NCI-H748 treated with DMSO at 0.1 percent for 48 hours (cell line): ENCODE results near the gene SLC25A36.

Experiments
- DNase-seq: peaks from one replicate; lab custom pipeline; 2025; lab: John Stamatoyannopoulos, UW

The SLC25A36 gene

GRCh38 chr3:140941434-140942220, at the start of gene SLC25A36:
Gene SLC25A36, plus strand, starts transcription at chr3:140941836. Its CDS starts 219 bp downstream, at chr3:140942055.
- DNase-seq: peak; percentile 81

- DNase-seq: no peak
Observed at GRCh38 chr3:140896997-140897396, 44.6 kb upstream of the SLC25A36 start.

GRCh38 chr3:140898340-140899180, 43.1 kb upstream of the SLC25A36 start:
- DNase-seq: peak; percentile 17

- DNase-seq: no peak
Observed at GRCh38 chr3:140899363-140899762, 42.3 kb upstream of the SLC25A36 start.

- no peak for DNase-seq
Observed at GRCh38 chr3:140902791-140903190, 38.8 kb upstream of the SLC25A36 start.

DNA sequence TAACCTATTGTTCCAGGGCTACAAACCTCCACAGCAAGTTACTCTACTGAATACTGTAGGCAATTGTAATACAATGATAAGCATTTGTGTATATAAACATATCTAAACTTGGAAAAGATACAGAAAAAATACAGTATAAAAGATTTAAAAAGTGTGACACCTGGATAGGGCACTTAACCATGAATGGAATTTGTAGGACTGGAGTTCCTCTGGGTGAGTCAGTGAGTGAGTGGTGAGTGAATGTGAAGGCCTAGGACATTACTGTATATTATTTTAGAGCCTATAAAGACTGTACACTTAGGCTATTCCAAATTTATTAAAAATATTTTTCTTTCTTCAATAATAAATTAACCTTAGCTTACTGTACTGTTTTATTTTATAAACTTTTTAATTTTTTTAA, 38.4 kb upstream of the SLC25A36 start:
- DNase-seq: no peak

DNA sequence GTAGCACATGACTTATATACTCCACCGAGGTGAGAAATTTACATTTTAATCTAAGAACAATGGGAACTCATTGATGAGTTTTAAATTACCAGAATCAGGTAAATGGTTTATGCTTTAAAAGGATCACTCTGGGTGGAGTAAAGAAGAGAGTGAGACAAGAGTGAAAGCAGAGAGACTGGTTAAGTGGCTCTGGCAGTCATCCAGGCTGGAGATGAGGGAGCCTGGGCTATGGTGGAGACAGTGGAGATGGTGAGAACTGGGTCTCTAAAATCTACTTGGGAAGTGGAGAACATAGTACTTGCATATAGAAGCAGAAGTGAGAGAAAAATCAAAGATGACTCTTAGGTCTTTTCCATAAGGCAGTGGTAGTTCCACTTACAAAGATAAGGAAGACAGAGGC, 37.1 kb upstream of the SLC25A36 start:
- DNase-seq: no peak

DNA sequence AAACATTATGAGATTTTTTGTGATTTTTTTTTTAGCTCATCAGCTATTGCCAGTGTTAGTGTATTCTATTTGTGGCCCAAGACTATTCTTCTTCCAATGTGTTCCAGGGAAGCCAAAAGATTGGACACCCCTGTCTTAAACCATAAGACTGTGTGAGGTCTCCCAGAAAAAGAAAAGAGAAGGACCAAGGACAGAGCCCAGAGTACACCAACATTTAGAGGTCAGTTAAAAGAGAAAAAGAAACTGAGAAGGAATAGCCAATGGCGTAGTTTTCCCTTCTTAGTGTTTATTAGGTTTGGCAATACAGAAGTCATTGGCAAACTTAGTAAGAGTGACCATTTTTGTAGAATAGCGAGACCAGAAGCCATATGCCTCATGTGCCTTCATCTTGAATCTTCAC, 36.1 kb upstream of the SLC25A36 start:
- DNase-seq: no peak

GRCh38 chr3:140906785-140907184, 34.9 kb upstream of the SLC25A36 start:
- no peak for DNase-seq

GRCh38 chr3:140910860-140911259, 30.8 kb upstream of the SLC25A36 start:
- DNase-seq: no peak

DNA sequence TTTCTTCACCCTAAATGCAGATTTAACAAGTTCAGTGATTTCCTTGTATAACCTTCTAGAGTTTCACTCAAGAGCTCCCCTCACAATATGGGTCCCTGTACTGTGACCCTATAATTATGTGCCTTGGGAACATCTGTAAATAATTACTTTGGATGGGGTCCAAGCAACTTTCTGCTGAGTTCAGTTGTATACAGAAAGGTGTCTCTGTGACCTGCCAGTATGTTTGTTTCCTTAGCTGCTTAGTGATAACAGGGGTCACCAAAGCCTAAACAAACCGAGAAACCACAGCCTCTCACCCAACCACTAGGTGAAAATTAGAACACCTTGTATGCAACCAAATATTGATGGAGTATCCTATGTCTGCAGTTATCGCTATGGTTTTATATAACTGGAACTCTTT, 29.8 kb upstream of the SLC25A36 start:
- peak; percentile 69 for DNase-seq

- no peak for DNase-seq
Observed at GRCh38 chr3:140913728-140914127, 27.9 kb upstream of the SLC25A36 start.

GRCh38 chr3:140914384-140914945, 27.2 kb upstream of the SLC25A36 start:
- no peak for DNase-seq

GRCh38 chr3:140916603-140917002, 25.0 kb upstream of the SLC25A36 start:
- no peak for DNase-seq

DNA sequence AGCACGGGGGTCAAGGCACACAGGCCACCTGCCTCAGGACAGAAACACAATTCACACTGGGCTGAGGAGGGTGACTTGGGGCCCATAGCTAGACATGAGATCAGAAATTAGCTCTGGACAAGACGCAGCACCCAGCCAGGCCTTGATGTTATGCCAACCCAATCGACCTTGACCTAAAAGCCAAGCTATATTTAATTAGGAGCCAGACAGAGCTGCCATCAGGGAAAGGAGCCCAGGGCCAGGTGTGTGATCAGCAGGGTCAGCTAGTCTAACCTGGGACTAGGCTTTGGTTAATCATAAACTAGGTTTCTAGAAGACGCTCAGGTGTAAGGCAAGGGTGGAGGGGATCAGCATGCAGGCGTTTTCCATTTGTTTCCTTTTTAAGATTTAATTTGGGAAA, 23.9 kb upstream of the SLC25A36 start:
- no peak for DNase-seq

- no peak for DNase-seq
Observed at GRCh38 chr3:140920029-140920428, 21.6 kb upstream of the SLC25A36 start.

GRCh38 chr3:140922634-140923033, 19.0 kb upstream of the SLC25A36 start:
- no peak for DNase-seq

- DNase-seq: no peak
Observed at GRCh38 chr3:140924097-140924873, 17.4 kb upstream of the SLC25A36 start.

DNA sequence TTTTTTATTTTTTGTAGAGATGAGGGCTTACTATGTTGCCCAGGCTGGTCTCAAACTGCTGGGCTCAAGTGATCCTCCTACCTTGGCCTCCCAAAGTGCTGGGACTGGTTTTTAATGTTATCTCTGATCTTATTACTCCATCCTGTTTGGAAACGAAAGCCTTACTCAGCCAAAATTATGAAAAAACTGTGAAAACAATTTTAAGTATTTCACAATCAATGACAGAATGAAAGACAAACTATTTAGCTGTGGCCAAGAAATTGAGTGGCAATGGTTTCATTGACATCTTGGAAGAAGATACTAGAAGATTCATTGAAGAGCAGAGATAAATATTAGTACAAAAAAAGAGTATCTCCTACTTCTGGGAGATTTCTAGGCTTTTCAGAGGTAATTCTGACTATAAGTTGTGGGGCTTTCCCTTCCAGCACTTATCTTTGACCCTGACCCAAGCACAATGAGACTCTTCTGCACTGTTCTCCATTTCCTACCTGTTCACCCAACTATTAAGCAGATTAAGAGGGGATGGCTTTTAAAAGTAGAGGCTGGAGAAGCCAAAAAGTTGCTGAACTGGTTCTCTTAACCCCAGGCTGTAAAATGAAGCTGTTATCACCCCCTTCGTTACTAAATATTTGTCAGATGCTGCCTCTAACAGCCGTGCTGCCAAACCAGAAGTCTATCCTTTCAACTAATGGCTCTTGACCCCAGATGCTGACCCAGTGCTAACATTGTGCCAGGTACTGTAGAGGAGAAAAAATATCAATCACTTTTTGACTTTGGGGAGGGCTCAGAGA, 14.2 kb upstream of the SLC25A36 start:
- peak; percentile 21 for DNase-seq

GRCh38 chr3:140929446-140929845, 12.2 kb upstream of the SLC25A36 start:
- no peak for DNase-seq

GRCh38 chr3:140931016-140931454, 10.6 kb upstream of the SLC25A36 start:
- no peak for DNase-seq
